Measurements from ENCODE around the gene NLRP5. TPM values are rescaled to one million over a fixed set of nuclear protein-coding genes. Genes with fewer than 3 reads are reported as not detected.

The NLRP5 gene
- total and polyA plus RNA-seq, 2 of the 8 experiments (the other 6 are each of a cell fraction or from before 2014, with no cell fraction given) = not detected

- no peak for FAIRE-seq
- H3K18ac ChIP-seq (ENCODE audit: extremely low read depth, low read length) = no peak overlapping the region
- H3K23me2 ChIP-seq (ENCODE audit: low read depth, low read length) = no peaks in the 10 kb centered on the region
- no peak overlapping the region for H3K4me3 ChIP-seq (ENCODE audit: extremely low read depth in 1 of 4, insufficient read depth in 2 of 4, low read depth in 3 of 4, low read length in 4 of 4)
- H3K27ac ChIP-seq (ENCODE audit: low read depth, low read length) = no peak overlapping the region
- H3K14ac ChIP-seq (ENCODE audit: insufficient read length) = no peak overlapping the region
- H2BK12ac ChIP-seq (ENCODE audit: low read depth, low read length) = no peak overlapping the region
- peaks cover 16% of the 10 kb centered on the region for H3K79me1 ChIP-seq (ENCODE audit: low read depth, low read length)
- H3K79me2 ChIP-seq (ENCODE audit: control insufficient read depth in 1 of 2, insufficient read depth in 2 of 2, low read length in 2 of 2) = peaks cover 16 to 85% of the 10 kb centered on the region in 2 experiments
- H2BK15ac ChIP-seq (ENCODE audit: low read length) = no peak overlapping the region
- no peak overlapping the region for H2BK120ac ChIP-seq (replicated peaks; ENCODE audit: low read depth, low read length)
- CTCF ChIA-PET (ENCODE audit: partially characterized antibody) = interaction anchor here (0.6 to 2.6 kb wide), 25 partner anchors 10 to 385 kb away, joined by 3 to 12 read pairs (median 4); partner anchors contain the start of gene ZNF444
- peaks cover 49 to 54% of the 10 kb centered on the region in 2 experiments for H4K20me1 ChIP-seq (replicated peaks in 1 of 2; ENCODE audit: control insufficient read depth in 1 of 2, insufficient read depth in 2 of 2, low read length in 2 of 2)
- peaks cover 0 to 23% (median 14%) of the 10 kb centered on the region in 4 experiments; a peak in 6 of 7 replicates for H3K4me1 ChIP-seq (replicated peaks in 1 of 4; ENCODE audit: control insufficient read depth in 3 of 4, insufficient read depth in 4 of 4, low read length in 3 of 4)
- no peaks in the 10 kb centered on the region; a peak in 1 of 7 replicates for H3K27me3 ChIP-seq (replicated peaks in 1 of 4; ENCODE audit: control insufficient read depth in 3 of 4, extremely low read depth in 1 of 4, insufficient read depth in 3 of 4, low read length in 3 of 4)
- no peak overlapping the region for H4K5ac ChIP-seq (ENCODE audit: insufficient read length, low read depth, low read length)
- H3K36me3 ChIP-seq (ENCODE audit: control insufficient read depth in 2 of 4, insufficient read depth in 4 of 4, low read length in 3 of 4) = peaks cover 2 to 10% (median 6%) of the 10 kb centered on the region in 4 experiments; a peak in 6 of 8 replicates
- H3K9ac ChIP-seq (replicated peaks in 1 of 4; ENCODE audit: extremely low read depth in 1 of 4, low read depth in 3 of 4, low read length in 3 of 4) = no peak overlapping the region; a peak in 1 of 7 replicates
- no peak overlapping the region for H2BK20ac ChIP-seq (ENCODE audit: low read length)
- H3K9me3 ChIP-seq (ENCODE audit: insufficient read depth in 2 of 2, low read depth in 1 of 2, low read length in 1 of 2) = no peaks in the 10 kb centered on the region
- POLR2A ChIA-PET (ENCODE audit: partially characterized antibody) = interaction anchor here (0.9 to 6.0 kb wide), 7 partner anchors 9 to 42 kb away, joined by 3 to 51 read pairs (median 5); partner anchors contain the start of gene ZNF787
- DNase-seq (ENCODE audit: low read depth in 1 of 2, low spot score in 2 of 2) = peak; percentile 61 to 89
- H3K4ac ChIP-seq (replicated peaks; ENCODE audit: insufficient read length, low read depth, low read length) = no peak overlapping the region
- no peak overlapping the region for H3K56ac ChIP-seq (replicated peaks; ENCODE audit: insufficient read length, low read depth, low read length)
- H2AK5ac ChIP-seq (ENCODE audit: low read depth, low read length) = no peak overlapping the region
- H2BK5ac ChIP-seq (ENCODE audit: low read depth, low read length) = no peak overlapping the region
- peak overlapping the region in 1 of 2 experiments; percentile 31; a peak in 2 of 4 replicates for H3K4me2 ChIP-seq (ENCODE audit: insufficient read depth in 1 of 2, low read depth in 2 of 2, low read length in 2 of 2)
- WGBS, 2 experiments (ENCODE audit: extremely low coverage in 1 of 2, insufficient coverage in 1 of 2, insufficient read length in 1 of 2, insufficient replicate concordance in 2 of 2, low coverage in 1 of 2, low lambda C conversion rate in 2 of 2, missing lambda C conversion rate in 1 of 2) = 47% methylated on average over 20 of the region's 22 CpGs; no CpG with 5 or more reads in 1 of the 2 experiments
- no peak overlapping the region for H4K91ac ChIP-seq (replicated peaks; ENCODE audit: insufficient read length, low read length)
- no peak overlapping the region for H2AFZ ChIP-seq (ENCODE audit: low read length)
- no peak overlapping the region for H4K8ac ChIP-seq (ENCODE audit: extremely low read depth, insufficient read depth, low read length)
- no peak overlapping the region for H3K23ac ChIP-seq (ENCODE audit: insufficient read length)
- TF ChIP-seq RBBP5 (IDR thresholded peaks at IDR 0.05; ENCODE audit: borderline replicate concordance, low read depth, low read length) (no peak), SRF (IDR thresholded peaks at IDR 0.05; ENCODE audit: low read depth, low read length) (peak; percentile 79), SP4 (IDR thresholded peaks at IDR 0.05; ENCODE audit: low read length) (no peak), TBP (IDR thresholded peaks at IDR 0.05; ENCODE audit: low read depth, low read length) (no peak), SAP30 (IDR thresholded peaks at IDR 0.05; ENCODE audit: insufficient read depth, insufficient replicate concordance, low read length) (no peak), CREB1 (IDR thresholded peaks at IDR 0.05) (no peak), GABPA (IDR thresholded peaks at IDR 0.05; ENCODE audit: borderline replicate concordance, insufficient read depth, low read length) (peak; percentile 52; the same call in 1 of the 2 replicates), TCF12 (IDR thresholded peaks at IDR 0.05; ENCODE audit: low read depth, low read length) (no peak), POLR2AphosphoS5 (IDR thresholded peaks at IDR 0.05; ENCODE audit: low read depth, low read length) (no peak; the same call in 1 of the 2 replicates), POU5F1 (IDR thresholded peaks at IDR 0.05; ENCODE audit: low read depth, low read length) (no peak)
- TF ChIP-seq, protein P1, sequence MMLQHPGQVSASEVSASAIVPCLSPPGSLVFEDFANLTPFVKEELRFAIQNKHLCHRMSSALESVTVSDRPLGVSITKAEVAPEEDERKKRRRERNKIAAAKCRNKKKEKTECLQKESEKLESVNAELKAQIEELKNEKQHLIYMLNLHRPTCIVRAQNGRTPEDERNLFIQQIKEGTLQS (IDR thresholded peaks at IDR 0.05; ENCODE audit: insufficient read depth, low read depth, low read length) = no peak
- TF ChIP-seq, protein P2, sequence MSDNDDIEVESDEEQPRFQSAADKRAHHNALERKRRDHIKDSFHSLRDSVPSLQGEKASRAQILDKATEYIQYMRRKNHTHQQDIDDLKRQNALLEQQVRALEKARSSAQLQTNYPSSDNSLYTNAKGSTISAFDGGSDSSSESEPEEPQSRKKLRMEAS (IDR thresholded peaks at IDR 0.05) = peak; percentile 87
These were observed 118.6 kb downstream of the NLRP5 start for GRCh38 chr19:56105090-56105701.
